ENCODE data around the gene SPAST.
"Not testable (repeated sequence)": the region's sequence is repeated elsewhere in the genome, so short reads cannot be mapped to it uniquely, and the experiment has no call there.

Gene SPAST

GRCh38 chr2:32182667-32183066, 119.3 kb downstream of the SPAST start:
- no peak for DNase-seq (ENCODE audit: low read depth in 1 of 2, low spot score in 1 of 2)
- H3K27ac ChIP-seq (replicated peaks), result no peak overlapping the region
- H3K27me3 ChIP-seq (ENCODE audit: insufficient read depth, poor library complexity, severe bottlenecking), result no peaks in the 10 kb centered on the region
- no peak overlapping the region for H3K4me3 ChIP-seq (replicated peaks; ENCODE audit: insufficient read depth, low read length)
- TF ChIP-seq REST (IDR thresholded peaks at IDR 0.05; ENCODE audit: insufficient replicate concordance, low read depth) (no peak), GABPA (IDR thresholded peaks at IDR 0.05; ENCODE audit: low read depth) (no peak), POLR2AphosphoS5 (IDR thresholded peaks at IDR 0.05; ENCODE audit: low read depth) (no peak), CTCF (IDR thresholded peaks at IDR 0.05; ENCODE audit: insufficient read depth, low read length) (no peak), SPI1 (IDR thresholded peaks at IDR 0.05; ENCODE audit: borderline replicate concordance, low read depth) (no peak)

- DNase-seq (ENCODE audit: low read depth in 1 of 2, low spot score in 1 of 2), result no peak
- H3K27ac ChIP-seq (replicated peaks), result no peak overlapping the region
- no peak overlapping the region for H3K4me3 ChIP-seq (replicated peaks; ENCODE audit: insufficient read depth, low read length)
- no peak for TF ChIP-seq SPI1 (IDR thresholded peaks at IDR 0.05; ENCODE audit: borderline replicate concordance, low read depth)
- no peak for TF ChIP-seq CTCF (IDR thresholded peaks at IDR 0.05; ENCODE audit: insufficient read depth, low read length)
- H3K27me3 ChIP-seq (ENCODE audit: insufficient read depth, poor library complexity, severe bottlenecking), result no peaks in the 10 kb centered on the region
Measured at GRCh38 chr2:32189011-32189410, 125.7 kb downstream of the SPAST start.

- no peak for DNase-seq (ENCODE audit: low read depth in 1 of 2, low spot score in 1 of 2)
- no peak for TF ChIP-seq POLR2AphosphoS5 (IDR thresholded peaks at IDR 0.05; ENCODE audit: low read depth)
- no peak for TF ChIP-seq SPI1 (IDR thresholded peaks at IDR 0.05; ENCODE audit: borderline replicate concordance, low read depth)
- no peak for TF ChIP-seq GABPA (IDR thresholded peaks at IDR 0.05; ENCODE audit: low read depth)
- no peak for TF ChIP-seq CTCF (IDR thresholded peaks at IDR 0.05; ENCODE audit: insufficient read depth, low read length)
- no peak for TF ChIP-seq REST (IDR thresholded peaks at IDR 0.05; ENCODE audit: insufficient replicate concordance, low read depth)
- no peak overlapping the region for H3K27ac ChIP-seq (replicated peaks)
- no peaks in the 10 kb centered on the region for H3K27me3 ChIP-seq (ENCODE audit: insufficient read depth, poor library complexity, severe bottlenecking)
- no peak overlapping the region for H3K4me3 ChIP-seq (replicated peaks; ENCODE audit: insufficient read depth, low read length)
Measured at GRCh38 chr2:32192418-32192817, 129.1 kb downstream of the SPAST start.

- TF ChIP-seq REST (IDR thresholded peaks at IDR 0.05; ENCODE audit: insufficient replicate concordance, low read depth), result no peak
- no peak overlapping the region for H3K4me3 ChIP-seq (replicated peaks; ENCODE audit: insufficient read depth, low read length)
- no peaks in the 10 kb centered on the region for H3K27me3 ChIP-seq (ENCODE audit: insufficient read depth, poor library complexity, severe bottlenecking)
- H3K27ac ChIP-seq (replicated peaks), result no peak overlapping the region
- DNase-seq (ENCODE audit: low read depth in 1 of 2, low spot score in 1 of 2), result no peak
Measured at GRCh38 chr2:32200814-32201213, 137.5 kb downstream of the SPAST start.

GRCh38 chr2:32203428-32203827, 140.1 kb downstream of the SPAST start:
- not testable (repeated sequence) for H3K4me3 ChIP-seq (replicated peaks; ENCODE audit: insufficient read depth, low read length); H3K27ac ChIP-seq (replicated peaks); DNase-seq (ENCODE audit: low read depth in 1 of 2, low spot score in 1 of 2); H3K27me3 ChIP-seq (ENCODE audit: insufficient read depth, poor library complexity, severe bottlenecking)

Data from HL-60 (cell line).